Activated naive CD8-positive, alpha-beta T cell treated with anti-CD3 and anti-CD28 coated beads for 36 hours (primary cell): Measurements from ENCODE around the gene RMND5A. TPM values are rescaled to one million over a fixed set of nuclear protein-coding genes. Genes with fewer than 3 reads are reported as not detected.

Experiments used
- DNase-seq: peaks from one replicate; pipeline ENCODE4 v3.0.0; 2021
- H3K27ac Mint-ChIP-seq: one replicate; pipeline ENCODE4 v1.8.0; 2022; ENCODE audit warnings: mild to moderate bottlenecking, moderate library complexity, mixed read lengths
- H3K27me3 Mint-ChIP-seq: one replicate; pipeline ENCODE4 v1.8.0; 2022; ENCODE audit warnings: mild to moderate bottlenecking, mixed read lengths
- H3K36me3 Mint-ChIP-seq: one replicate; pipeline ENCODE4 v1.8.0; 2021; ENCODE audit warnings: mild to moderate bottlenecking, mixed read lengths
- H3K4me1 Mint-ChIP-seq: one replicate; pipeline ENCODE4 v1.8.0; 2021; ENCODE audit warnings: mixed read lengths
- H3K4me3 Mint-ChIP-seq: one replicate; pipeline ENCODE4 v1.8.0; 2022; ENCODE audit warnings: mild to moderate bottlenecking, moderate library complexity, mixed read lengths
- H3K9me3 Mint-ChIP-seq: one replicate; pipeline ENCODE4 v1.8.0; 2022; ENCODE audit warnings: mixed read lengths
- total RNA-seq, 2 experiments: library from RNA; stranded (reverse); gene quantifications; one replicate each; pipeline ENCODE4 v1.2.3, GENCODE V29; 2021

RMND5A gene
- total RNA-seq, 2 experiments from 2014 or later = 63.4 to 65.9 TPM

DNA sequence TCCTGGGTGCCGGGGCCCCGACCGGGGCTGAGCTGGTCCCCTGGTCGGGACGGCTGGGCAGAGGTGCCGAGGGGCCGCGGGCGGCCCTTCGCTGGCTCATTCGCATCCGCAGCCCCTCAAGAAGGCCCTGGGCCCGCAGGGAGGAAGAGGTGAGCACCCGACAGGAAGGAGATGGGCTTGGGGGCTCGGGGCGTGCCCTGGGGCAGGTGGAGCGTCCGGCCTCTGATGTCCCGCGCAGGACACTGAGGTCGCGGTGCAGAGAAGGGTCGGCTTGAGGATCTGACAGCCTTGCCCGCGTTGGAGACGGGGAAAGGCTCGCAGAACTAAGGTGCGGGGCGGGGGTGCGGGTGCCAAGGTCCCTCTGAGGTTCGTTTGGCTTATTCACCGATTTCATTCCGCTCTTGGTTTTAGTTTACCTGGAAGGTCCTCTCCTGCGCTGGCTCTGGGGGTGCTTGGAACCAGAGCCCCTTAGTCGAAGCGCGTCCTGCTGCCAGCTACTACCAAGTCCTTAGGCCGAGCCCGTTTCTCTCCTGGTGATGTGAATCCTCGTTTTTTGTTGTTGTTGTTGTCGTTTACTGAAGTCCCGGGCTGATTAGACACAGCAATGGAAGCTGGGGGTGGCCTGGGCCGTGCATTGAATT lies 89.5 kb downstream of the RMND5A start:
- H3K36me3 Mint-ChIP-seq = peaks cover 53% of the 10 kb centered on the region
- H3K4me3 Mint-ChIP-seq = peak overlapping the region; percentile 92
- H3K27ac Mint-ChIP-seq = peak overlapping the region; percentile 89
- no peaks in the 10 kb centered on the region for H3K27me3 Mint-ChIP-seq
- peaks cover 9% of the 10 kb centered on the region for H3K9me3 Mint-ChIP-seq
- DNase-seq = peak; percentile 61
- H3K4me1 Mint-ChIP-seq = peaks cover 58% of the 10 kb centered on the region

DNA sequence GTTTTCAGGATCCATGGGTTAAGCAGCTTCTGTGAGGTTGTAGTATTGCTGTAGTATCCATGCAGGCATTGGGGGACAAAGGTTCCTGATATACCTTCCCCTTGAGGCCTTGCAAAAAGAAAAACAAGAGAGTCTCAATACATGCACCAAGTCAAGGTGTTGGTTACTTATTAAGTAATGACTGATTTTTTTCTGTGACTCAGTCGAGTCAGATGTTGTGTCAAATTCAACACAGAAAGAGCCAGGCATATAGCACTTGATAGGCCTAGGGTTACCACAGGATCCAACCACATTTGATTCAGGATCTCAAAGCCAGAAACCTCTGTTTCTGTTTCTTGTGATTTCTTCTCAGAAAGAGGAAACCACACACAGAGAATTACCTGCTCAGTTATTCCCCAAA lies 95.5 kb downstream of the RMND5A start:
- Mint-ChIP-seq H3K9me3 (peaks cover 19% of the 10 kb centered on the region), H3K4me3 (peak overlapping the region; percentile 70), H3K36me3 (peaks cover 81% of the 10 kb centered on the region), H3K27ac (peak overlapping the region; percentile 95), H3K4me1 (peaks cover 77% of the 10 kb centered on the region), H3K27me3 (no peaks in the 10 kb centered on the region)
- no peak for DNase-seq

DNA sequence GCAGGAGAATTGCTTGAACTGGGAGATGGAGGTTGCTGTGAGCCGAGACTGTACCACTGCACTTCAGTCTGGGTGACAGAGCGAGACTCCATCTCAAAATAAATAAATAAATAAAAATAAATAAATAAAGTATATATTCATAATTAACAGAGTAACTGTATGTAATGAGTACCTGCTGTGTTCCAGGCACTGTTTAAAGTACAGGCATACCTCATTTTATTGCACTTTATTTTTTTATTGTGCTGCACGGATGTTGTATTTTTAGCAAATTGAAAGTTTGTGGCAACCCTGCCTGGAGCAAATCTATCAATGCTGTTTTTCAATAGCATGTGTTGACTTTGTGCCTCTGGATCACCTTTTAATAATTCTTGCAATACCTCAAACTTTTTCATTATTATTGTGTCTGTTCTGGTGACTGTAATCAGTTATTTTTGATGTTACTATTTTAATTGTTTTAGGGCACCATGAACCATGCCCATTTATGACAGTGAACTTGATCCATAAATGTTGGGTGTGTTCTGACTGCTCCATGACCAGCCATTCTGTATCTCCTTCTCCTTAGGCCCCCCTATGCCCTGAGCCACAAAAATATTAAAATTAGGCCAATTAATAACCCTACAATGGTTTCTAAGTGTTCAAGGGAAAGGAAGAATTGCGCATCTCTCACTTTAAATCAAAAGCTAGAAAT lies 98.2 kb downstream of the RMND5A start:
- Mint-ChIP-seq H3K36me3 (peaks cover 66% of the 10 kb centered on the region), H3K4me1 (peaks cover 80% of the 10 kb centered on the region), H3K4me3 (peak overlapping the region; percentile 54), H3K27me3 (no peaks in the 10 kb centered on the region), H3K27ac (peak overlapping the region; percentile 98), H3K9me3 (peaks cover 10% of the 10 kb centered on the region)
- DNase-seq = no peak

DNA sequence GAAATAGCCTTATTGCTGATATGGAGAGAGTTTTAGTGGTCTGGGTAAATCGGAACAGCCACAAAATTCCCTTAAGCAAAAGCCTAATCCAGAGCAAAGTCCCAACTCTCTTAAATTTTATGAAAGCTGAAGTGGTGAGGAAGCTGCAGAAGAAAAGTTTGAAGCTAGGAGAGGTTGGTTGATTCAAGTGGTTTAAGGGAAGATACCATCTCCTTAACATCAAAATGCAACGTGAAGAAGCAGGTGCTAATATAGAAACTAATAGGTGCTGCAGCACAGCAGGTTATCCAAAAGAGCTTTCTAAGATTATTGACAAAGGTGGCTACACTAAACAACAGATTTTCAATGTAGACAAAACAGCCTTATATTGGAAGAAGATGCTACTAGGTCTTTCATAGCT lies 98.9 kb downstream of the RMND5A start:
- Mint-ChIP-seq H3K4me3 (peak overlapping the region; percentile 54), H3K9me3 (peaks cover 10% of the 10 kb centered on the region), H3K4me1 (peaks cover 79% of the 10 kb centered on the region), H3K27me3 (no peaks in the 10 kb centered on the region), H3K36me3 (peaks cover 59% of the 10 kb centered on the region), H3K27ac (peak overlapping the region; percentile 98)
- no peak for DNase-seq

DNA sequence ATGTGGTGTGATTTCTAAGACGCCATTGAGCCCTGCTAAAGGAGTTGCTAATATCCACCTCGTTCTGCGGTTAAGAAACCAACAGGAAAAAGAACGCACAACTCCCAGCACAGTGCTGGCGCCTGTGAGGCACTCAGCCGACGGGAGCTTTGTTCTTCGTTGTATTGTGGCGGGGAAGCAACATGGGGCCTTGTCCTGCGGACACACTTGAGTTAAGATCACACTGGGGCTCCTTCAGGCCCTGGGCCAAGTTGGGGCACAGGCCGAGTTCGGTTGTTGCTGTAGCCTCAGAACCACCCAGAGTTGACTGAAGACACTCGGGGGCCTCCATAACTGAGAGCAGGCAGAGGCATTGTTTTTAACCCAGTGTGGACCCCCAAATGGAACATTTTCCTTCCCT lies 101.2 kb downstream of the RMND5A start:
- peak overlapping the region; percentile 87 for H3K4me3 Mint-ChIP-seq
- H3K9me3 Mint-ChIP-seq = peaks cover 6% of the 10 kb centered on the region
- H3K27me3 Mint-ChIP-seq = no peaks in the 10 kb centered on the region
- peak; percentile 56 for DNase-seq
- peak overlapping the region; percentile 98 for H3K27ac Mint-ChIP-seq
- H3K4me1 Mint-ChIP-seq = peaks cover 75% of the 10 kb centered on the region
- H3K36me3 Mint-ChIP-seq = peaks cover 38% of the 10 kb centered on the region

DNA sequence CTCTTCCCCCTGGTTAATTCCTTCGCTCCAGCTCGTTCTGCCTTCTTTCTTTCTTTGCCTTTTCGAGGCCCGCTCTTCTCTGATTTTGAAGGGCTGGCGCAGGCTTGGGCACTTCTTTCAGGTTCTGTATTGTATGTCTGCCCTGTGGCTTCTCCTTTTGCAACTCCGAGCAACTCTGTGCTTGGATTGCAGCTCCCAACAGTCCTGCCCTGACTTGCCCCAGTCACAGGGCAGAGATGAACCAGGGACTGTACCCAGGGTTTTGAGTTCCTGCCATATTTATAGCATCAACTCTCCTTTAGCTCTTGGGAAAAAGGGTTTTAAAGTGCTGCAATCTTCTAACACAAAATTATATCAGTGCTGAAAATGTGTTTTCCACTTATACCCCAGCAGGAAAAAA lies 101.8 kb downstream of the RMND5A start:
- peaks cover 33% of the 10 kb centered on the region for H3K36me3 Mint-ChIP-seq
- H3K4me3 Mint-ChIP-seq = peak overlapping the region; percentile 87
- no peak for DNase-seq
- H3K27ac Mint-ChIP-seq = peak overlapping the region; percentile 98
- peaks cover 75% of the 10 kb centered on the region for H3K4me1 Mint-ChIP-seq
- H3K9me3 Mint-ChIP-seq = peaks cover 6% of the 10 kb centered on the region
- H3K27me3 Mint-ChIP-seq = no peaks in the 10 kb centered on the region

DNA sequence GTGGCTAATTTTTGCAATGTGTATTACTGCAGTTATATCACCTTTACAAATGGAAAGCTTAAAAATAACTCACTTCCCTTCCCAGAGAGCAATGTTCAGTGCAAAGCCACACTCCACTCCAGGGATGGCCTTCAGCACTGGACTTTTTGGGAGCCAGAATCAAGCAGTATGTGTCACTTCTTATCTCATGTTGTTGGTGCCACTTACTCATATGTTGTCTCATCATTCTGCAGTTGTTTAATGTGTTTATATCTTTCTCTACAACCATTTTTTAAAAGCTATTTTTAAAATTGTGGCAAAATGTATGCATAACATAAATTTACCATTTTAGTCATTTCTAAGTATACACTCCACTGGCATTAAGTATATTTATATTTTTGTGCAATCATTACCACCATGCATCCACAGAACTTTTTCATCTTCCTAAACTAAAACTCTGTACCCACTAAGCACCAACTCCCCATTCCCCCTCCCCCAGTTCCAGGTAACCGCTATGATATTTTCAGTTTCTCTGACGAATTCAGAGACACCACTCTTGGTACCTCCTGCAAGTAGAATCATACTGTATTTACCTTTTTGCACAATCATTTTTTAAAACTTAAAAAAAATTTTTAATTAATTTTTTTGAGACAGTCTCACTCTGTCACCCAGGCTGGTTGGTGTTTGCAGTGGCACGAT lies 102.7 kb downstream of the RMND5A start:
- Mint-ChIP-seq H3K4me1 (peaks cover 78% of the 10 kb centered on the region), H3K4me3 (peak overlapping the region; percentile 68), H3K36me3 (peaks cover 29% of the 10 kb centered on the region), H3K27me3 (no peaks in the 10 kb centered on the region), H3K27ac (peak overlapping the region; percentile 80), H3K9me3 (peaks cover 6% of the 10 kb centered on the region)
- no peak for DNase-seq

DNA sequence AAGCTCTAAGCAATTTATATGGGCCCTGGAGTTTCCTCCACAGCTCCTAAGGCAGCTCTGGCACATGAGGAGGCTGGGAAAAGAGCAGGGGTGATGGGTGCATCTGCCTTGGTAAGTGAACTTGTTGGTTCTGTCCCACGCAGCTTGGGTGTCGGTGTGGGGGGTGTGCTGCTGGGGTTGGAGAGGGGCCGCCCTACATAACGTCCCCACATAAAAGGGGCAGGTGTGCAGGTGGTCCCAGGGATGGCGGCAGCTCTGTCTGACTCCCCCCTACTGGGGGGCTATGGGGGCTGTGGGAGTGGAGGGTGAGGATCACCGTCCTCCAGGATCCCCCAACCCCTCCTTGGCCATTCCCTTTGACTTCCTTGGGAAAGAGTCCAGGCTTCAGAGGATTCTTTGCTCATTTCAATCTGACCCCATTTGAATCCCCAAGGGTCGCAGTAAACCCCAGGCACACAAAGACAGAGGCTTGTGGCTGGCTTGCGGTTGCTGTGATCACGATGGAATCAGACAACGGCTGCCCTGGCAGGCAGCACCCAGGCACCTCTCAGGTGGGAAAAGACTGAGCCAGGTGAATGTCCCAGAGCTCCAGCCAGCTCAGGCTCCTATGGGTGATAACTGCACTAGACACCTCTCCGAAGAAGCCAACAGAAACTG lies 105.1 kb downstream of the RMND5A start:
- Mint-ChIP-seq H3K27ac (peak overlapping the region; percentile 92), H3K27me3 (no peaks in the 10 kb centered on the region), H3K4me3 (peak overlapping the region; percentile 80), H3K36me3 (peaks cover 15% of the 10 kb centered on the region), H3K9me3 (no peaks in the 10 kb centered on the region), H3K4me1 (peaks cover 80% of the 10 kb centered on the region)
- DNase-seq = peak; percentile 60

DNA sequence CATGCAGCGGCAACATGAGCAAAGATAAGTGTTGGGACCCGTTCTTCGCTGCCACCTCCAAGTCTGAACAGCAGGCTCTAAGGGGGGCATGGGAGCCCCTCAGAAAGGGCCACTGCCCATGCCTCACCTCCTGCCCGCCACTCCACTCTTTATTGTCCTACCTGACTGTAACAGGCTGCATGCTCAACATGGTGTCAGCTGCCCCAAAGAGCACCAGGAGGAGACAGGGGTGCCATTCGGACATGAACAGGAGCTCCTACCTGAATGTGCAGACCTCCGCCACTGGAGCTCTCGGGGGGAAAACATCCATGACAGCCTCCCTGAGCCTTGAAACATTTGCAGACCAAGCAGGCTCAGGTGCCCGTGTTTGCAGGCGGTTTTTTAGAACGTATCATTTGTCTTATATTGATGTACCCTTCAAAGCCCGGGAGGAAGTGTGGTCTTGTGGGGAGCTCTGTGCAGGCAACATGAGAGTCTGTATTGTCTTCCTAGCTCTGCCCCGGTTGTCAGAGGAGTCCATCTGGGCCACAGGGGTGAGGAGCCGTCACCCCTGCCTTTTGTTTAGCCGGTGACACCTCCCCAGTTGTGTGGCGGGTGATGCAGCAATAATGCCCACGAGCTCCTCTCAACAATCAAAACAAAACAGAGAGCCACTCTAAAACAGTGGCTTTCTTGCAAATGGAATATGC lies 105.7 kb downstream of the RMND5A start:
- Mint-ChIP-seq H3K27me3 (no peaks in the 10 kb centered on the region), H3K4me1 (peaks cover 75% of the 10 kb centered on the region), H3K27ac (peak overlapping the region; percentile 92), H3K9me3 (no peaks in the 10 kb centered on the region), H3K4me3 (peak overlapping the region; percentile 80), H3K36me3 (peaks cover 14% of the 10 kb centered on the region)
- DNase-seq = peak; percentile 79

DNA sequence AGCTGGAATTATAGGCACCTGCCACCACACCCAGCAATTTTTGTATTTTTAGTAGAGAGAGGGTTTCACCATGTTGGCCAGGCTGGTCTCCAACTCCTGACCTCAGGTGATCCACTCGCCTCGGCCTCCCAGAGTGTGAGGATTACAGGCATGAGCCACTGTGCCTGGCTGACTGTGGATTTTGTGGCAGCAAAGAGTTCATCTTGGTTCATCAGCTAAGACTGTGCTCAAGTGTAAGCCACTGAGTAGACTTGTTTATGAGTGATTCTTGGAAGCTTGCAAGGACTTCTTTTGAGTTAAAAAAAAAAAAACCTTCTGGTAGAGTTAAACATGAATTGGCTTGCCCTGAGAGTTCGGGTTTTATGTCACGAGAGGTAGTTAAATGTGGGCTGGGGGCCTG lies 106.9 kb downstream of the RMND5A start:
- peaks cover 12% of the 10 kb centered on the region for H3K36me3 Mint-ChIP-seq
- H3K9me3 Mint-ChIP-seq = no peaks in the 10 kb centered on the region
- H3K4me1 Mint-ChIP-seq = peaks cover 76% of the 10 kb centered on the region
- no peaks in the 10 kb centered on the region for H3K27me3 Mint-ChIP-seq
- no peak for DNase-seq
- peak overlapping the region; percentile 92 for H3K27ac Mint-ChIP-seq
- peak overlapping the region; percentile 80 for H3K4me3 Mint-ChIP-seq

Other genes with a start within 250 kb of the RMND5A start
- gene CHMP3, start 156.8 kb upstream of the RMND5A start, total RNA-seq = 10 to 100 TPM; 40.5 to 42.6 TPM
- gene RNF103, start 96.4 kb upstream of the RMND5A start, total RNA-seq = 10 to 100 TPM; 11.8 to 12.2 TPM
- gene CD8A, start 70.6 kb downstream of the RMND5A start, total RNA-seq = 100 to 1,000 TPM; 356 to 357 TPM
- 100 to 1,000 TPM; 260 to 268 TPM for gene CD8B, start 141.6 kb downstream of the RMND5A start, total RNA-seq
- gene RGPD1, start 221.8 kb downstream of the RMND5A start, total RNA-seq = 1 to 10 TPM; 1.1 to 1.5 TPM